Caco-2 (cell line): Measurements from ENCODE around the gene BRI3. TPM values are rescaled to one million over a fixed set of nuclear protein-coding genes. Genes with fewer than 3 reads are reported as not detected.
A peak's percentile ranks its signal among the peaks of the same experiment; 100 is the strongest.

Experiments used
- BruUV-seq: library from RNA; stranded (reverse); fragments of 400-500 nt; replicated peaks from 2 replicates; lab custom pipeline; 2021; lab: Mats Ljungman, UMichigan
- CTCF ChIA-PET: fragments of 300-600 bp; sonication (Branson Sonifier 250); formaldehyde crosslinking; loops from one replicate; lab custom pipeline; 2022; ENCODE audit warnings: antibody characterized with exemption; lab: Charles Lee
- POLR2A ChIA-PET: fragments of 300-600 bp; sonication (Branson Sonifier 250); formaldehyde crosslinking; loops from one replicate; lab custom pipeline; 2022; ENCODE audit warnings: antibody characterized with exemption; lab: Charles Lee
- DNase-seq, 2 experiments: peaks; one replicate each; pipeline versions ENCODE4 v3.0.0 to v3.0.0-alpha.2; 2020 to 2022
- H3K27me3 ChIP-seq: replicated peaks from 2 replicates; pipeline ENCODE4 v1.6.0; 2011; ENCODE audit warnings: low read length; ENCODE audit not compliant: control insufficient read depth, insufficient read depth
- H3K36me3 ChIP-seq: 2 replicates; pipeline ENCODE4 v1.5.1; 2011; ENCODE audit warnings: low read length; ENCODE audit not compliant: control insufficient read depth, insufficient read depth
- H3K4me1 ChIP-seq: fragments of 250-450 bp; sonication (Bioruptor Pico); 2 replicates; pipeline ENCODE4 v1.5.1; 2020; ENCODE audit warnings: mild to moderate bottlenecking
- H3K4me3 ChIP-seq: 2 replicates; pipeline ENCODE4 v1.5.1; 2011; ENCODE audit warnings: low read depth, mild to moderate bottlenecking, control low read depth, low read length
- H3K9me3 ChIP-seq: fragments of 250-450 bp; sonication (Bioruptor Pico); 2 replicates; pipeline ENCODE4 v1.5.1; 2020; ENCODE audit warnings: mild to moderate bottlenecking, moderate library complexity
- H3K27ac Mint-ChIP-seq: one replicate; pipeline ENCODE4 v1.8.0; 2022; ENCODE audit warnings: mixed read lengths; ENCODE audit not compliant: unreplicated experiment
- H3K27me3 Mint-ChIP-seq: one replicate; pipeline ENCODE4 v1.8.0; 2022; ENCODE audit warnings: mixed read lengths; ENCODE audit not compliant: insufficient read depth, unreplicated experiment
- H3K36me3 Mint-ChIP-seq: one replicate; pipeline ENCODE4 v1.8.0; 2022; ENCODE audit warnings: mild to moderate bottlenecking, mixed read lengths; ENCODE audit not compliant: insufficient read depth, unreplicated experiment
- H3K4me1 Mint-ChIP-seq: one replicate; pipeline ENCODE4 v1.8.0; 2022; ENCODE audit warnings: low read depth, mixed read lengths; ENCODE audit not compliant: unreplicated experiment
- H3K4me3 Mint-ChIP-seq: one replicate; pipeline ENCODE4 v1.8.0; 2022; ENCODE audit warnings: mild to moderate bottlenecking, moderate library complexity, mixed read lengths; ENCODE audit not compliant: unreplicated experiment
- H3K9me3 Mint-ChIP-seq: one replicate; pipeline ENCODE4 v1.8.0; 2022; ENCODE audit warnings: mixed read lengths; ENCODE audit not compliant: unreplicated experiment
- intact Hi-C: fragments of 100-400 bp; cut with micrococcal nuclease; formaldehyde crosslinking; loops from one replicate; pipeline ENCODE4 v1.10.0; 2022; ENCODE audit not compliant: unreplicated experiment
- total RNA-seq: library from RNA; stranded (reverse); gene quantifications from 2 replicates; pipeline ENCODE4 v1.2.3, GENCODE V29; 2022
- TF ChIP-seq, protein P1 (sequence below), 2 experiments: fragments of 200-600 bp in 1 of 2; IDR thresholded peaks; 1 replicate in 1 of 2; 2 replicates in 1 of 2; pipeline versions ENCODE4 v1.5.1 to v1.8.0; 2011 to 2022; ENCODE audit warnings: antibody characterized with exemption in 1 of 2, control low read depth in 1 of 2, inconsistent platforms in 1 of 2, low read depth in 1 of 2, low read length in 1 of 2, mild to moderate bottlenecking in 1 of 2, moderate library complexity in 1 of 2; ENCODE audit not compliant: insufficient read depth in 1 of 2, severe bottlenecking in 1 of 2, unreplicated experiment in 1 of 2

BRI3 gene
- total RNA-seq, 1 experiment from 2014 or later: 224 TPM

DNA sequence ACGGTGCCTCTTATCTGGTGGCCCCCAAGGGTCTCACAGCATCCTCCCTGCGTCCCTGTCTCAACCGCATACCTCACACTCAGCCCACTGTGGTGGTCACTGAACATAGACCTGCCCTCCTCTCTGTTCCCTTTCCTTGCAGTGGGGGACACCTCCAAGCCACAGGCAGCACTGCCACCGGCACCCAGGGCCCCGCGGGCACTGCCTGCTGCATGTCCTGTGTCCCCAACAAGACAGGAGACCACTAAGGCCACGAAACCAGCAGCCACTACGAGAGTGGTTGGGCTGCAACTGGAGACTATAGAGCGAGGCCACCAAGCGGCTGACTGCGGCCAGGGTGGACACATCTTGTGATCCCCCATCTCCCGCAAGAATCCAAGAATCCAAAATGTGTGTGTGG, 15.3 kb downstream of the BRI3 start:
- peaks cover 21% of the 10 kb centered on the region for H3K4me1 ChIP-seq
- no peaks in the 10 kb centered on the region for H3K27me3 ChIP-seq
- no TSS peak for BruUV-seq
- H3K36me3 ChIP-seq: peaks cover 2% of the 10 kb centered on the region
- TF ChIP-seq, protein P1, sequence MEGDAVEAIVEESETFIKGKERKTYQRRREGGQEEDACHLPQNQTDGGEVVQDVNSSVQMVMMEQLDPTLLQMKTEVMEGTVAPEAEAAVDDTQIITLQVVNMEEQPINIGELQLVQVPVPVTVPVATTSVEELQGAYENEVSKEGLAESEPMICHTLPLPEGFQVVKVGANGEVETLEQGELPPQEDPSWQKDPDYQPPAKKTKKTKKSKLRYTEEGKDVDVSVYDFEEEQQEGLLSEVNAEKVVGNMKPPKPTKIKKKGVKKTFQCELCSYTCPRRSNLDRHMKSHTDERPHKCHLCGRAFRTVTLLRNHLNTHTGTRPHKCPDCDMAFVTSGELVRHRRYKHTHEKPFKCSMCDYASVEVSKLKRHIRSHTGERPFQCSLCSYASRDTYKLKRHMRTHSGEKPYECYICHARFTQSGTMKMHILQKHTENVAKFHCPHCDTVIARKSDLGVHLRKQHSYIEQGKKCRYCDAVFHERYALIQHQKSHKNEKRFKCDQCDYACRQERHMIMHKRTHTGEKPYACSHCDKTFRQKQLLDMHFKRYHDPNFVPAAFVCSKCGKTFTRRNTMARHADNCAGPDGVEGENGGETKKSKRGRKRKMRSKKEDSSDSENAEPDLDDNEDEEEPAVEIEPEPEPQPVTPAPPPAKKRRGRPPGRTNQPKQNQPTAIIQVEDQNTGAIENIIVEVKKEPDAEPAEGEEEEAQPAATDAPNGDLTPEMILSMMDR (IDR thresholded peaks at IDR 0.05; ENCODE audit: insufficient read depth in 1 of 2, low read depth in 1 of 2, low read length in 1 of 2, severe bottlenecking in 1 of 2, unreplicated experiment in 1 of 2): no peak
- peaks cover 30% of the 10 kb centered on the region for H3K4me1 Mint-ChIP-seq
- intact Hi-C loops: loop anchor here (10.0 kb wide), 2 partner anchors 448 to 548 kb away; no protein-coding TSS in a partner anchor
- H3K36me3 Mint-ChIP-seq: peaks cover 87% of the 10 kb centered on the region
- H3K27me3 Mint-ChIP-seq: no peaks in the 10 kb centered on the region
- CTCF ChIA-PET: interaction anchor here (1.4 kb wide), 1 partner anchor 114 kb away, joined by 3 read pairs; no protein-coding TSS in a partner anchor
- H3K27ac Mint-ChIP-seq: peak overlapping the region; percentile 68
- DNase-seq: no peak
- H3K4me3 ChIP-seq: no peak overlapping the region
- POLR2A ChIA-PET: no interaction called here
- H3K9me3 ChIP-seq: no peaks in the 10 kb centered on the region
- no peak overlapping the region for H3K4me3 Mint-ChIP-seq
- no peaks in the 10 kb centered on the region for H3K9me3 Mint-ChIP-seq

DNA sequence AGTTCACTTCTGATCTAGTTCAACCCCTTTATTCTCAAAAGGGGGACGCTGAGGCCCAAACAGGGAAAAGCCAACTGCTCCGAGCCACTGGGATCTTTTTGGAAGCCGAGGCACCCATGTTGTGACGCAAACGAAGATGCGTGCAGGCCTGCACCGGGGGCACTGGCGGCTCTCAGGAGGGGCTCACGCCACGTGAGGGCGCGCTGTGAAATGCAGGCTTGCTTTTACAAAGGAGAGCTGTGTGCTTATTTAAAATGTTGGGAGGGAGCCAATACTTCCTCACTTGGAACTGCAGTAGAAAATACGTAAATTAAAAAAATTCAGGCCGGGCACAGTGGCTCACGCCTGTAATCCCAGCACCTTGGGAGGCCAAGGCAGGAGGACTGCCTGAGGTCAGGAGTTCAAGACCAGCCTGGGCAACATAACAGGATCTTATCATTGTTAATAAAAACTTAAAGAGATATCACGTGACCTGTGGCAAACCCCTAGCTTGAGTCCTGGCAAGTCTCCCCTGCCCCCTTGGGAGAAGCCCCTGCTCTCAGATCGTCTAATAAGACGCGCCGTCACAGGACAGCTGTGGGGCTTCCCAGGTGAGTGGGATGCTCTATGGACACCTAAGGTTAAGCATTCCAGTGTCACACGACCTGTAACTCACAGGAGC, 16.3 kb downstream of the BRI3 start:
- peaks cover 87% of the 10 kb centered on the region for H3K36me3 Mint-ChIP-seq
- CTCF ChIA-PET: no interaction called here

DNA sequence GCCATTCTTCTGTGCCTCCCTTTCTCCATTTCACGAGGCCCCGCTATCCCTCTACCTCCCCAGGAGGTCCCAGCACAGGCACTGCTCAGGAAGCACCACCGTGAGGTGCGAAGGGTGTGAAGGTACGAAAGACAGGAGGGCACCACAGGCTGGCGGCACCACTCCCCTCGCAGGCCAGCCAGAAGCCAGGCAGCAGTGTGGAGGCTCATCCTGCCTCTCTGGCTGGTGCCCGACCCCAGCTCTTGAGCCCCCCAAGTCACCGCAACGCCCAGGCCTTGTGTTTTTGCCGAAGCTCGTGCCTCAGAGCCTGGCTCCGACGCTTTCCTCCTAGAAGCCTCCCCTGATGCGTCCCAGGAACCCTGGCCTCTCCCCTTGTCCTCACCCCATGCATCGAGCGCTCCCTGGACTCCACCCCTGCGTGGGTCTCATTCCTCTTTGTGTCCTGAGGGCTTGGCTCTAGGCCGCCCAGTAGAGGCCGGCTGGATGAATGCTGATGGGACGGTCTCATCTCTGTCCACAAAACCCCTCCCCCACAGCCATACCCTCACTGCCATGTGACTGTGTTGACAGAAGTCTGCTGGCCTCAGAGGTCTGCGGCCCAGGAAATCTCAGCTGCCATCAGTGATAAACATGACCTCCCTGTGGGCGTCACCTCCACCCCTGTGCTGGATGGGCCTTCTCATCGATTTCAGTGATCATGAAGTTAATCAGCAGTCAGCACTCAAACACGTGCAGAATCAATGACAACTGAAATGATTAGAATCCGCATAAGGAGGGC, 19.3 kb downstream of the BRI3 start:
- Mint-ChIP-seq H3K4me1 (peaks cover 56% of the 10 kb centered on the region), H3K27me3 (no peaks in the 10 kb centered on the region), H3K9me3 (no peaks in the 10 kb centered on the region), H3K36me3 (peaks cover 87% of the 10 kb centered on the region), H3K27ac (peak overlapping the region; percentile 73), H3K4me3 (peak overlapping the region; percentile 28)
- Histone ChIP-seq H3K4me3 (no peak overlapping the region), H3K36me3 (peaks cover 2% of the 10 kb centered on the region), H3K9me3 (no peaks in the 10 kb centered on the region), H3K4me1 (peaks cover 51% of the 10 kb centered on the region), H3K27me3 (no peaks in the 10 kb centered on the region)
- intact Hi-C loops: no loop called here
- ChIA-PET POLR2A (no interaction called here), CTCF (interaction anchor here (1.5 kb wide), 1 partner anchor 101 kb away, joined by 3 read pairs; no protein-coding TSS in a partner anchor)
- BruUV-seq: no TSS peak
- TF ChIP-seq, protein P1 (IDR thresholded peaks at IDR 0.05; ENCODE audit: insufficient read depth in 1 of 2, low read depth in 1 of 2, low read length in 1 of 2, severe bottlenecking in 1 of 2, unreplicated experiment in 1 of 2): no peak
- peak; percentile 58 to 69 for DNase-seq

More for the DNA sequence above, 16.3 kb downstream of the BRI3 start:
- DNase-seq: no peak
- Histone ChIP-seq H3K4me3 (no peak overlapping the region), H3K4me1 (peaks cover 30% of the 10 kb centered on the region), H3K36me3 (peaks cover 2% of the 10 kb centered on the region), H3K27me3 (no peaks in the 10 kb centered on the region), H3K9me3 (no peaks in the 10 kb centered on the region)
- TF ChIP-seq, protein P1 (IDR thresholded peaks at IDR 0.05; ENCODE audit: insufficient read depth in 1 of 2, low read depth in 1 of 2, low read length in 1 of 2, severe bottlenecking in 1 of 2, unreplicated experiment in 1 of 2): no peak
- H3K27me3 Mint-ChIP-seq: no peaks in the 10 kb centered on the region
- H3K9me3 Mint-ChIP-seq: no peaks in the 10 kb centered on the region
- intact Hi-C loops: loop anchor here (10.0 kb wide), 2 partner anchors 447 to 547 kb away; no protein-coding TSS in a partner anchor
- no peak overlapping the region for H3K27ac Mint-ChIP-seq
- peaks cover 36% of the 10 kb centered on the region for H3K4me1 Mint-ChIP-seq
- POLR2A ChIA-PET: no interaction called here
- H3K4me3 Mint-ChIP-seq: no peak overlapping the region
- BruUV-seq: no TSS peak
